Measurements from ENCODE around the gene SLC17A2. TPM values are rescaled to one million over a fixed set of nuclear protein-coding genes. Genes with fewer than 3 reads are reported as not detected.

The SLC17A2 gene
- total RNA-seq, 1 donor = not detected

- H3K4me1 ChIP-seq (ENCODE audit: insufficient read depth, low read length) = no peaks in the 10 kb centered on the region
- H3K36me3 ChIP-seq (ENCODE audit: insufficient read depth, low read length) = no peaks in the 10 kb centered on the region
- no peaks in the 10 kb centered on the region for H3K9me3 ChIP-seq (ENCODE audit: low read depth, low read length)
- no peak for DNase-seq (ENCODE audit: insufficient read length, low spot score, missing footprints)
- no peak overlapping the region for H3K27ac ChIP-seq (ENCODE audit: low read depth, low read length)
- no peaks in the 10 kb centered on the region for H3K79me2 ChIP-seq (ENCODE audit: insufficient read depth, low read length)
- H3K4me3 ChIP-seq (ENCODE audit: insufficient read depth, low read length) = no peak overlapping the region
- no peak for TF ChIP-seq CTCF (IDR thresholded peaks at IDR 0.05; ENCODE audit: extremely low read depth, low read depth, low read length)
- no peaks in the 10 kb centered on the region for H3K27me3 ChIP-seq (ENCODE audit: insufficient read depth, low read length)
- no peak overlapping the region for H2AFZ ChIP-seq (ENCODE audit: low read length)
- H4K20me1 ChIP-seq (ENCODE audit: insufficient read depth, low read length) = no peaks in the 10 kb centered on the region
- H3K4me2 ChIP-seq (ENCODE audit: insufficient read depth, low read length) = no peak overlapping the region
These were observed 14.2 kb downstream of the SLC17A2 start for GRCh38 chr6:25916330-25916729.

GRCh38 chr6:25913741-25914140 lies 16.8 kb downstream of the SLC17A2 start:
- Histone ChIP-seq H3K4me1 (ENCODE audit: insufficient read depth, low read length) (no peaks in the 10 kb centered on the region), H3K9me3 (ENCODE audit: low read depth, low read length) (no peaks in the 10 kb centered on the region)

GRCh38 chr6:25911351-25911750 lies 19.1 kb downstream of the SLC17A2 start:
- H3K4me1 ChIP-seq (ENCODE audit: insufficient read depth, low read length) = no peaks in the 10 kb centered on the region
- no peak for TF ChIP-seq CTCF (IDR thresholded peaks at IDR 0.05; ENCODE audit: extremely low read depth, low read depth, low read length)

More at GRCh38 chr6:25913741-25914140, 16.8 kb downstream of the SLC17A2 start:
- no peak for TF ChIP-seq CTCF (IDR thresholded peaks at IDR 0.05; ENCODE audit: extremely low read depth, low read depth, low read length)
- Histone ChIP-seq H3K27me3 (ENCODE audit: insufficient read depth, low read length) (no peaks in the 10 kb centered on the region), H3K36me3 (ENCODE audit: insufficient read depth, low read length) (no peaks in the 10 kb centered on the region), H3K27ac (ENCODE audit: low read depth, low read length) (no peak overlapping the region), H3K79me2 (ENCODE audit: insufficient read depth, low read length) (no peaks in the 10 kb centered on the region), H3K4me2 (ENCODE audit: insufficient read depth, low read length) (no peak overlapping the region), H3K4me3 (ENCODE audit: insufficient read depth, low read length) (no peak overlapping the region), H2AFZ (ENCODE audit: low read length) (no peak overlapping the region), H4K20me1 (ENCODE audit: insufficient read depth, low read length) (no peaks in the 10 kb centered on the region)
- DNase-seq (ENCODE audit: insufficient read length, low spot score, missing footprints) = no peak

GRCh38 chr6:25907475-25908014 lies 22.9 kb downstream of the SLC17A2 start:
- no peak overlapping the region for H3K4me3 ChIP-seq (ENCODE audit: insufficient read depth, low read length)
- TF ChIP-seq CTCF (IDR thresholded peaks at IDR 0.05; ENCODE audit: extremely low read depth, low read depth, low read length) = no peak
- no peaks in the 10 kb centered on the region for H3K27me3 ChIP-seq (ENCODE audit: insufficient read depth, low read length)
- H3K9me3 ChIP-seq (ENCODE audit: low read depth, low read length) = no peaks in the 10 kb centered on the region
- H3K4me2 ChIP-seq (ENCODE audit: insufficient read depth, low read length) = no peak overlapping the region
- no peak overlapping the region for H2AFZ ChIP-seq (ENCODE audit: low read length)
- no peaks in the 10 kb centered on the region for H3K79me2 ChIP-seq (ENCODE audit: insufficient read depth, low read length)
- no peaks in the 10 kb centered on the region for H3K4me1 ChIP-seq (ENCODE audit: insufficient read depth, low read length)
- H3K27ac ChIP-seq (ENCODE audit: low read depth, low read length) = no peak overlapping the region
- no peaks in the 10 kb centered on the region for H3K36me3 ChIP-seq (ENCODE audit: insufficient read depth, low read length)
- H4K20me1 ChIP-seq (ENCODE audit: insufficient read depth, low read length) = no peaks in the 10 kb centered on the region
- peak; percentile 58 for DNase-seq (ENCODE audit: insufficient read length, low spot score, missing footprints)

More at GRCh38 chr6:25911351-25911750, 19.1 kb downstream of the SLC17A2 start:
- Histone ChIP-seq H3K36me3 (ENCODE audit: insufficient read depth, low read length) (no peaks in the 10 kb centered on the region), H3K9me3 (ENCODE audit: low read depth, low read length) (no peaks in the 10 kb centered on the region), H3K4me2 (ENCODE audit: insufficient read depth, low read length) (no peak overlapping the region), H3K27ac (ENCODE audit: low read depth, low read length) (no peak overlapping the region), H2AFZ (ENCODE audit: low read length) (no peak overlapping the region), H3K27me3 (ENCODE audit: insufficient read depth, low read length) (no peaks in the 10 kb centered on the region), H3K79me2 (ENCODE audit: insufficient read depth, low read length) (no peaks in the 10 kb centered on the region), H3K4me3 (ENCODE audit: insufficient read depth, low read length) (no peak overlapping the region), H4K20me1 (ENCODE audit: insufficient read depth, low read length) (no peaks in the 10 kb centered on the region)
- DNase-seq (ENCODE audit: insufficient read length, low spot score, missing footprints) = no peak
